ENCODE measurements around the gene MYO6. TPM values are rescaled to one million over a fixed set of nuclear protein-coding genes. Genes with fewer than 3 reads are reported as not detected.

Gene MYO6
- total RNA-seq, 1 experiment from 2014 or later: 46.9 TPM

DNA sequence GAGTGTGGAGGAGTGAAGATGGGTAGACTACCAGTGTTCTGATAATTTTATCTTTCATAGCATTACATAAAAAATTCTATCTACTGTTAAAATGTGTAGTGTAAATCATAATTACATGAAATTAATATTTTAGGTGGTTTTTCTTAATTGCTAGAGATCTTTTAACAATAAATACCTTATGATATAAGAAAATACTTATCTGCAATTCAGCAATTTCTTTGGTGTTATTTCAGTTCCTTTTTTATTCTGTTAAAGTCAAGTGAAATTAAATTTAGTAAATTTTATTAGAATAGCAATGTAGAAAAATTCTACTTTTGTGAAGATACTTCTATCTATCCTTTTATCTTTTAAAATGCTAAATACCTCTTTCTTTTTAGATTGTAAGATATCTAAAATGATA is 219.1 kb downstream of the MYO6 start:
- DNase-seq: no peak
- no peak overlapping the region for H3K56ac ChIP-seq (ENCODE audit: insufficient read length, low read depth, low read length)
- no peak overlapping the region for H4K5ac ChIP-seq (ENCODE audit: insufficient read length, low read depth, low read length)
- no peak overlapping the region for H2BK20ac ChIP-seq (ENCODE audit: low read depth, low read length, poor library complexity, severe bottlenecking)
- H2AK5ac ChIP-seq (ENCODE audit: insufficient read length, low read length): no peak overlapping the region
- Mint-ChIP-seq H3K4me3 (no peak overlapping the region), H3K27ac (no peak overlapping the region), H3K4me1 (peaks cover 5 to 6% of the 10 kb centered on the region in 2 experiments; a peak in 3 of 4 replicates), H3K27me3 (ENCODE audit: low read depth) (no peaks in the 10 kb centered on the region), H3K36me3 (ENCODE audit: insufficient read depth in 1 of 3, low read depth in 3 of 3) (no peaks in the 10 kb centered on the region), H3K9me3 (no peaks in the 10 kb centered on the region; a peak in 2 of 5 replicates)
- no peak overlapping the region for H2BK12ac ChIP-seq (ENCODE audit: insufficient read length, low read depth, low read length)
- H3K79me2 ChIP-seq (ENCODE audit: insufficient read depth, low read length): no peaks in the 10 kb centered on the region
- H3K9me3 ChIP-seq (ENCODE audit: control insufficient read depth, low read depth, low read length): no peaks in the 10 kb centered on the region
- H2AFZ ChIP-seq (ENCODE audit: low read length): no peak overlapping the region
- no peak overlapping the region for H2BK120ac ChIP-seq (ENCODE audit: low read depth, low read length, poor library complexity, severe bottlenecking)
- H3K27me3 ChIP-seq (ENCODE audit: insufficient read depth, low read length): no peaks in the 10 kb centered on the region
- no peak overlapping the region for H3K18ac ChIP-seq (ENCODE audit: insufficient read length, low read depth, low read length)
- H4K91ac ChIP-seq (ENCODE audit: insufficient read length, low read depth, low read length): no peak overlapping the region
- H3K4me2 ChIP-seq (ENCODE audit: insufficient read depth, insufficient read length, low read length): no peak overlapping the region
- no peak overlapping the region for H2BK5ac ChIP-seq (ENCODE audit: insufficient read length, low read length)
- no peak overlapping the region for H3K23ac ChIP-seq (ENCODE audit: insufficient read length, low read depth, low read length)
- H4K20me1 ChIP-seq (ENCODE audit: control insufficient read depth, insufficient read depth, insufficient read length): no peaks in the 10 kb centered on the region
- no peak overlapping the region for H3K14ac ChIP-seq (ENCODE audit: insufficient read depth, low read length)
- H3K79me1 ChIP-seq (ENCODE audit: insufficient read depth, low read depth, low read length, poor library complexity, severe bottlenecking): no peaks in the 10 kb centered on the region
- H3K4ac ChIP-seq (ENCODE audit: low read depth, low read length): no peak overlapping the region
- no peak overlapping the region for H3K27ac ChIP-seq (ENCODE audit: insufficient read length, low read depth, low read length)
- no peak overlapping the region for H3K9ac ChIP-seq (ENCODE audit: extremely low read depth, insufficient read length, low read length)
- no peaks in the 10 kb centered on the region for H3K23me2 ChIP-seq (ENCODE audit: insufficient read length, low read depth, low read length, poor library complexity, severe bottlenecking)
- no peak overlapping the region for H3T11ph ChIP-seq (ENCODE audit: low read length)
- no peak overlapping the region for H4K8ac ChIP-seq (replicated peaks; ENCODE audit: insufficient read length, low read depth, low read length)
- H2BK15ac ChIP-seq (ENCODE audit: low read depth, low read length): no peak overlapping the region
- TF ChIP-seq, protein P1, sequence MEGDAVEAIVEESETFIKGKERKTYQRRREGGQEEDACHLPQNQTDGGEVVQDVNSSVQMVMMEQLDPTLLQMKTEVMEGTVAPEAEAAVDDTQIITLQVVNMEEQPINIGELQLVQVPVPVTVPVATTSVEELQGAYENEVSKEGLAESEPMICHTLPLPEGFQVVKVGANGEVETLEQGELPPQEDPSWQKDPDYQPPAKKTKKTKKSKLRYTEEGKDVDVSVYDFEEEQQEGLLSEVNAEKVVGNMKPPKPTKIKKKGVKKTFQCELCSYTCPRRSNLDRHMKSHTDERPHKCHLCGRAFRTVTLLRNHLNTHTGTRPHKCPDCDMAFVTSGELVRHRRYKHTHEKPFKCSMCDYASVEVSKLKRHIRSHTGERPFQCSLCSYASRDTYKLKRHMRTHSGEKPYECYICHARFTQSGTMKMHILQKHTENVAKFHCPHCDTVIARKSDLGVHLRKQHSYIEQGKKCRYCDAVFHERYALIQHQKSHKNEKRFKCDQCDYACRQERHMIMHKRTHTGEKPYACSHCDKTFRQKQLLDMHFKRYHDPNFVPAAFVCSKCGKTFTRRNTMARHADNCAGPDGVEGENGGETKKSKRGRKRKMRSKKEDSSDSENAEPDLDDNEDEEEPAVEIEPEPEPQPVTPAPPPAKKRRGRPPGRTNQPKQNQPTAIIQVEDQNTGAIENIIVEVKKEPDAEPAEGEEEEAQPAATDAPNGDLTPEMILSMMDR (conservative IDR thresholded peaks at IDR 0.05): no peak
- H3K4me1 ChIP-seq (ENCODE audit: insufficient read depth, low read length): no peaks in the 10 kb centered on the region; the same call in 1 of the 2 replicates

Other genes starting within 250 kb of the MYO6 start
- gene SENP6, start 147.4 kb upstream of the MYO6 start, total RNA-seq (2021): 115 and 116 TPM in 2 replicates

Data from H9 (cell line).